CD4-positive, alpha-beta T cell treated with Interferon gamma for 1 hour (primary cell): ENCODE data around the gene CATSPERD.

Experiments used
- DNase-seq: peaks from one replicate; pipeline ENCODE4 v3.0.0-alpha.2; 2020

CATSPERD gene

GRCh38 chr19:5809053-5809452 is 88.6 kb downstream of the CATSPERD start:
- DNase-seq, result no peak

- DNase-seq, result no peak
Observed at GRCh38 chr19:5809469-5809868, 89.0 kb downstream of the CATSPERD start.

- DNase-seq, result no peak
Observed at GRCh38 chr19:5811117-5811516, 90.7 kb downstream of the CATSPERD start.

- DNase-seq, result no peak
Observed at GRCh38 chr19:5814123-5814851, 93.8 kb downstream of the CATSPERD start.

- no peak for DNase-seq
Observed at GRCh38 chr19:5814852-5815246, 94.4 kb downstream of the CATSPERD start.

GRCh38 chr19:5817218-5817617 is 96.8 kb downstream of the CATSPERD start:
- no peak for DNase-seq

GRCh38 chr19:5818594-5818993 is 98.2 kb downstream of the CATSPERD start:
- DNase-seq, result no peak

- DNase-seq, result no peak
Observed at GRCh38 chr19:5820785-5821184, 100.3 kb downstream of the CATSPERD start.

- DNase-seq, result no peak
Observed at GRCh38 chr19:5821521-5822180, 101.2 kb downstream of the CATSPERD start.

- DNase-seq, result no peak
Observed at GRCh38 chr19:5822181-5822844, 101.9 kb downstream of the CATSPERD start.

- no peak for DNase-seq
Observed at GRCh38 chr19:5823579-5824281, 103.3 kb downstream of the CATSPERD start.

- DNase-seq, result no peak
Observed at GRCh38 chr19:5824751-5825150, 104.3 kb downstream of the CATSPERD start.

- DNase-seq, result no peak
Observed at GRCh38 chr19:5825178-5825577, 104.7 kb downstream of the CATSPERD start.

GRCh38 chr19:5826531-5827341 is 106.3 kb downstream of the CATSPERD start:
- no peak for DNase-seq

- no peak for DNase-seq
Observed at GRCh38 chr19:5827342-5827890, 107.0 kb downstream of the CATSPERD start.

GRCh38 chr19:5827891-5828660 is 107.6 kb downstream of the CATSPERD start:
- DNase-seq, result peak; percentile 93
